HepG2 (cell line): ENCODE data around the gene PCGF6. TPM values are rescaled to one million over a fixed set of nuclear protein-coding genes. Genes with fewer than 3 reads are reported as not detected.
A peak's percentile ranks its signal among the peaks of the same experiment; 100 is the strongest.

Experiments
- MATR3 ChIP-seq: sonication (generic); formaldehyde crosslinking; IDR thresholded peaks from 2 replicates; pipeline ENCODE4 v1.4.0; 2020; ENCODE audit warnings: missing genetic modification reagents
- NRL ChIP-seq: sonication (generic); formaldehyde crosslinking; IDR thresholded peaks from 2 replicates; pipeline ENCODE4 v1.5.0; 2020; ENCODE audit warnings: missing genetic modification reagents, mild to moderate bottlenecking, moderate library complexity, borderline replicate concordance
- PLSCR1 ChIP-seq: sonication (generic); formaldehyde crosslinking; IDR thresholded peaks from 2 replicates; pipeline ENCODE4 v1.5.0; 2020; ENCODE audit warnings: missing genetic modification reagents, mild to moderate bottlenecking, borderline replicate concordance
- SP2 ChIP-seq: sonication (generic); formaldehyde crosslinking; IDR thresholded peaks from 2 replicates; pipeline ENCODE4 v1.5.1; 2020; ENCODE audit warnings: mild to moderate bottlenecking, missing genetic modification reagents
- SRF ChIP-seq: IDR thresholded peaks from 2 replicates; pipeline ENCODE4 v1.6.1; 2011; ENCODE audit warnings: mild to moderate bottlenecking, low read depth, low read length, moderate library complexity
- ZNF235 ChIP-seq: sonication (generic); formaldehyde crosslinking; IDR thresholded peaks from 2 replicates; pipeline ENCODE4 v1.8.1; 2023; ENCODE audit warnings: mild to moderate bottlenecking, missing genetic modification reagents, borderline replicate concordance
- polyA plus RNA-seq, 8 experiments: library from polyadenylated mRNA; depleted of rRNA in 3 of 8; stranded (reverse) in 7 of 8; unstranded in 1 of 8; fragments of >200 nt; fragmentation: Illumina TruSeq in 4 of 8; extraction: Trizol in 4 of 8; gene quantifications; 2 replicates each; pipeline versions ENCODE4 v1.2.1 to v1.2.3, GENCODE V29; 2011 to 2016; ENCODE audit warnings: low read depth in 4 of 8, missing spikeins in 1 of 8, mixed read lengths in 1 of 8; ENCODE audit not compliant: insufficient read depth in 1 of 8
- total RNA-seq, 5 experiments: library from RNA; depleted of rRNA; stranded (reverse); fragments of >200 nt; fragmentation: Illumina TruSeq; extraction: Trizol; gene quantifications; 2 replicates each; pipeline ENCODE4 v1.2.3, GENCODE V29; 2016; ENCODE audit warnings: low read depth in 1 of 5
- TF ChIP-seq, protein P1 (sequence below), 2 experiments: fragments of 450-650 bp in 1 of 2; sonication (generic) in 1 of 2; formaldehyde crosslinking in 1 of 2; IDR thresholded peaks; 2 replicates each; pipeline versions ENCODE4 v1.6.1 to v1.8.0; 2016 to 2022; ENCODE audit warnings: antibody characterized with exemption in 1 of 2, mild to moderate bottlenecking in 1 of 2, missing genetic modification reagents in 1 of 2
- TF ChIP-seq, protein P2 (sequence below): sonication (generic); formaldehyde crosslinking; IDR thresholded peaks from 2 replicates; pipeline ENCODE4 v1.4.0; 2020; ENCODE audit warnings: missing genetic modification reagents
- TF ChIP-seq, protein P3 (sequence below): fragments of 450-650 bp; IDR thresholded peaks from 2 replicates; pipeline ENCODE4 v1.6.1; 2017
- TF ChIP-seq, protein P4 (sequence below): sonication (generic); formaldehyde crosslinking; IDR thresholded peaks from 2 replicates; pipeline ENCODE4 v1.4.0; 2020; ENCODE audit warnings: missing genetic modification reagents, borderline replicate concordance

PCGF6 gene
- total and polyA plus RNA-seq, 2 of the 13 experiments (the other 11 are each of a cell fraction or from before 2014, with no cell fraction given), result 5.2 to 19.4 TPM

DNA sequence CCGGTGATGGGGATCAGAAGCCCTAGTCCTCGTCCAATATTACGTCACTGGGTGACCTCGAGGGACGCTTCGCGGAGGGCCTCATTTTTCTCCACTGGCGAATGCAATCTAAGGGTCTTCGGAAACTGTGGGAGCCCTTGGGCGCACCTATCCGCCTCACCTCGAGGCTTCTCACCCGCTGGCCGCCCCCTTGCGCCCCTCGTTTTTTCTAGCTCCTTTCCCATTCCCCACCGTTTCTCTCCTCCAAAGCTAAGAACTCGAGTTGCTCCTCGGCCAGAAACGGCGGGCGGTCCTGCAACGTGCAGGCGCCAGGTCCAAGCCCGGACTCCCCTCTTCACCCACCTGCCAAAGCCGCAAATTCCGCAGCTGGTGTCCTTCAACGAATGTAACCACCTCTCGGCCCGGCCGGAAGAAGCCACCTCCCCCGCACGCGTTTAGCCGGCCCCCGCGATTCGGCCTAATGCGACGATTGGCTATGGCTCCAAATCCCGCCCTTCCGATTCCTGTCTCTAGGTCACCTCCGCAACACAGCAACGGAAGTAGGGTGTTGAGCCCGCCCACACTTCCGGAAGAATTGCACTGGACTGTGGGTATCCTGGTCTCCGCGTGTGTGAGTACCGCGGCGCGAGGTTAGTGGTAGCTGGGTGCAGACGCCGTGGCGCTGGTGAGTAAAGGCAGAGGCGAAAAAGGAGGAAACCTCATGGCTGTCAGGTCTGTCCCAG, 45.3 kb upstream of the PCGF6 start, which contains the start of the genes ATP5MK and PDCD11 (continued):
- TF ChIP-seq, protein P1, sequence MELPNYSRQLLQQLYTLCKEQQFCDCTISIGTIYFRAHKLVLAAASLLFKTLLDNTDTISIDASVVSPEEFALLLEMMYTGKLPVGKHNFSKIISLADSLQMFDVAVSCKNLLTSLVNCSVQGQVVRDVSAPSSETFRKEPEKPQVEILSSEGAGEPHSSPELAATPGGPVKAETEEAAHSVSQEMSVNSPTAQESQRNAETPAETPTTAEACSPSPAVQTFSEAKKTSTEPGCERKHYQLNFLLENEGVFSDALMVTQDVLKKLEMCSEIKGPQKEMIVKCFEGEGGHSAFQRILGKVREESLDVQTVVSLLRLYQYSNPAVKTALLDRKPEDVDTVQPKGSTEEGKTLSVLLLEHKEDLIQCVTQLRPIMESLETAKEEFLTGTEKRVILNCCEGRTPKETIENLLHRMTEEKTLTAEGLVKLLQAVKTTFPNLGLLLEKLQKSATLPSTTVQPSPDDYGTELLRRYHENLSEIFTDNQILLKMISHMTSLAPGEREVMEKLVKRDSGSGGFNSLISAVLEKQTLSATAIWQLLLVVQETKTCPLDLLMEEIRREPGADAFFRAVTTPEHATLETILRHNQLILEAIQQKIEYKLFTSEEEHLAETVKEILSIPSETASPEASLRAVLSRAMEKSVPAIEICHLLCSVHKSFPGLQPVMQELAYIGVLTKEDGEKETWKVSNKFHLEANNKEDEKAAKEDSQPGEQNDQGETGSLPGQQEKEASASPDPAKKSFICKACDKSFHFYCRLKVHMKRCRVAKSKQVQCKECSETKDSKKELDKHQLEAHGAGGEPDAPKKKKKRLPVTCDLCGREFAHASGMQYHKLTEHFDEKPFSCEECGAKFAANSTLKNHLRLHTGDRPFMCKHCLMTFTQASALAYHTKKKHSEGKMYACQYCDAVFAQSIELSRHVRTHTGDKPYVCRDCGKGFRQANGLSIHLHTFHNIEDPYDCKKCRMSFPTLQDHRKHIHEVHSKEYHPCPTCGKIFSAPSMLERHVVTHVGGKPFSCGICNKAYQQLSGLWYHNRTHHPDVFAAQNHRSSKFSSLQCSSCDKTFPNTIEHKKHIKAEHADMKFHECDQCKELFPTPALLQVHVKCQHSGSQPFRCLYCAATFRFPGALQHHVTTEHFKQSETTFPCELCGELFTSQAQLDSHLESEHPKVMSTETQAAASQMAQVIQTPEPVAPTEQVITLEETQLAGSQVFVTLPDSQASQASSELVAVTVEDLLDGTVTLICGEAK (IDR thresholded peaks at IDR 0.05), result peak; percentile 90
- TF ChIP-seq, protein P1 (CRISPR knock-in tag; IDR thresholded peaks at IDR 0.05), result peak; percentile 53; the same call in 1 of the 2 replicates
- TF ChIP-seq PLSCR1 (CRISPR knock-in tag) (no peak), ZNF235 (CRISPR knock-in tag) (no peak), SRF (no peak), SP2 (peak; percentile 96), MATR3 (no peak), NRL (CRISPR knock-in tag) (peak; percentile 93)
- TF ChIP-seq, protein P2, sequence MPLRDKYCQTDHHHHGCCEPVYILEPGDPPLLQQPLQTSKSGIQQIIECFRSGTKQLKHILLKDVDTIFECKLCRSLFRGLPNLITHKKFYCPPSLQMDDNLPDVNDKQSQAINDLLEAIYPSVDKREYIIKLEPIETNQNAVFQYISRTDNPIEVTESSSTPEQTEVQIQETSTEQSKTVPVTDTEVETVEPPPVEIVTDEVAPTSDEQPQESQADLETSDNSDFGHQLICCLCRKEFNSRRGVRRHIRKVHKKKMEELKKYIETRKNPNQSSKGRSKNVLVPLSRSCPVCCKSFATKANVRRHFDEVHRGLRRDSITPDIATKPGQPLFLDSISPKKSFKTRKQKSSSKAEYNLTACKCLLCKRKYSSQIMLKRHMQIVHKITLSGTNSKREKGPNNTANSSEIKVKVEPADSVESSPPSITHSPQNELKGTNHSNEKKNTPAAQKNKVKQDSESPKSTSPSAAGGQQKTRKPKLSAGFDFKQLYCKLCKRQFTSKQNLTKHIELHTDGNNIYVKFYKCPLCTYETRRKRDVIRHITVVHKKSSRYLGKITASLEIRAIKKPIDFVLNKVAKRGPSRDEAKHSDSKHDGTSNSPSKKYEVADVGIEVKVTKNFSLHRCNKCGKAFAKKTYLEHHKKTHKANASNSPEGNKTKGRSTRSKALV (CRISPR knock-in tag), result peak; percentile 73; the same call in 1 of the 2 replicates
- TF ChIP-seq, protein P3, sequence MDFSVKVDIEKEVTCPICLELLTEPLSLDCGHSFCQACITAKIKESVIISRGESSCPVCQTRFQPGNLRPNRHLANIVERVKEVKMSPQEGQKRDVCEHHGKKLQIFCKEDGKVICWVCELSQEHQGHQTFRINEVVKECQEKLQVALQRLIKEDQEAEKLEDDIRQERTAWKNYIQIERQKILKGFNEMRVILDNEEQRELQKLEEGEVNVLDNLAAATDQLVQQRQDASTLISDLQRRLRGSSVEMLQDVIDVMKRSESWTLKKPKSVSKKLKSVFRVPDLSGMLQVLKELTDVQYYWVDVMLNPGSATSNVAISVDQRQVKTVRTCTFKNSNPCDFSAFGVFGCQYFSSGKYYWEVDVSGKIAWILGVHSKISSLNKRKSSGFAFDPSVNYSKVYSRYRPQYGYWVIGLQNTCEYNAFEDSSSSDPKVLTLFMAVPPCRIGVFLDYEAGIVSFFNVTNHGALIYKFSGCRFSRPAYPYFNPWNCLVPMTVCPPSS, result no peak
- TF ChIP-seq, protein P4, sequence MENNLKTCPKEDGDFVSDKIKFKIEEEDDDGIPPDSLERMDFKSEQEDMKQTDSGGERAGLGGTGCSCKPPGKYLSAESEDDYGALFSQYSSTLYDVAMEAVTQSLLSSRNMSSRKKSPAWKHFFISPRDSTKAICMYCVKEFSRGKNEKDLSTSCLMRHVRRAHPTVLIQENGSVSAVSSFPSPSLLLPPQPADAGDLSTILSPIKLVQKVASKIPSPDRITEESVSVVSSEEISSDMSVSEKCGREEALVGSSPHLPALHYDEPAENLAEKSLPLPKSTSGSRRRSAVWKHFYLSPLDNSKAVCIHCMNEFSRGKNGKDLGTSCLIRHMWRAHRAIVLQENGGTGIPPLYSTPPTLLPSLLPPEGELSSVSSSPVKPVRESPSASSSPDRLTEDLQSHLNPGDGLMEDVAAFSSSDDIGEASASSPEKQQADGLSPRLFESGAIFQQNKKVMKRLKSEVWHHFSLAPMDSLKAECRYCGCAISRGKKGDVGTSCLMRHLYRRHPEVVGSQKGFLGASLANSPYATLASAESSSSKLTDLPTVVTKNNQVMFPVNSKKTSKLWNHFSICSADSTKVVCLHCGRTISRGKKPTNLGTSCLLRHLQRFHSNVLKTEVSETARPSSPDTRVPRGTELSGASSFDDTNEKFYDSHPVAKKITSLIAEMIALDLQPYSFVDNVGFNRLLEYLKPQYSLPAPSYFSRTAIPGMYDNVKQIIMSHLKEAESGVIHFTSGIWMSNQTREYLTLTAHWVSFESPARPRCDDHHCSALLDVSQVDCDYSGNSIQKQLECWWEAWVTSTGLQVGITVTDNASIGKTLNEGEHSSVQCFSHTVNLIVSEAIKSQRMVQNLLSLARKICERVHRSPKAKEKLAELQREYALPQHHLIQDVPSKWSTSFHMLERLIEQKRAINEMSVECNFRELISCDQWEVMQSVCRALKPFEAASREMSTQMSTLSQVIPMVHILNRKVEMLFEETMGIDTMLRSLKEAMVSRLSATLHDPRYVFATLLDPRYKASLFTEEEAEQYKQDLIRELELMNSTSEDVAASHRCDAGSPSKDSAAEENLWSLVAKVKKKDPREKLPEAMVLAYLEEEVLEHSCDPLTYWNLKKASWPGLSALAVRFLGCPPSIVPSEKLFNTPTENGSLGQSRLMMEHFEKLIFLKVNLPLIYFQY, result peak; percentile 35; the same call in 1 of the 2 replicates
